Measurements from ENCODE around the gene ITGBL1. TPM values are rescaled to one million over a fixed set of nuclear protein-coding genes. Genes with fewer than 3 reads are reported as not detected.

The ITGBL1 gene
- total and polyA plus RNA-seq, 7 donors: 0.44 to 5.7 (median 1.7) TPM

DNA sequence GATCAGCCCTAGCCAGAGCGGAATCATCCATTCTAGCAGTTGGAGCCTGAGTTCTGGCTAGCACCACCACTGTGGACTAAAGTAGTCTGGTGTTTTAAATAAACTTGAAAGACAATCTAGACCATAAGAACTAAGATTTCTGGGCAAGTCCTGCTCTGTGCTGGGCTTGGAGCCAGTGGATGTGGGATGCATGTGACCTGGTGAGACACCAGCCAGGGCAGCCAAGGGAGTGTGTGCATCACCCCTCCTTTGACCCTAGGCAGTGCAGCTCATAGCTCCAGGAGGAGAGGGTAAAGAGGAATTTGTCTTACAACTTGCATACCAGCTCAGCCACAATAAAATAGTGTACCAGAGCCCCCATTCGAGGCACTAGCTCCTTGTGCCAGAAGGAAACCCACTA is 21.0 kb downstream of the ITGBL1 start:
- DNase-seq: no peak
- H3K9me3 ChIP-seq: no peaks in the 10 kb centered on the region
- H3K4me3 ChIP-seq: no peak overlapping the region
- intact Hi-C loops (cut with DNase I): loop anchor here in 1 of 2 donors (10.0 kb wide), 1 partner anchor 329 kb away; no protein-coding TSS in a partner anchor
- TF ChIP-seq, protein P1, sequence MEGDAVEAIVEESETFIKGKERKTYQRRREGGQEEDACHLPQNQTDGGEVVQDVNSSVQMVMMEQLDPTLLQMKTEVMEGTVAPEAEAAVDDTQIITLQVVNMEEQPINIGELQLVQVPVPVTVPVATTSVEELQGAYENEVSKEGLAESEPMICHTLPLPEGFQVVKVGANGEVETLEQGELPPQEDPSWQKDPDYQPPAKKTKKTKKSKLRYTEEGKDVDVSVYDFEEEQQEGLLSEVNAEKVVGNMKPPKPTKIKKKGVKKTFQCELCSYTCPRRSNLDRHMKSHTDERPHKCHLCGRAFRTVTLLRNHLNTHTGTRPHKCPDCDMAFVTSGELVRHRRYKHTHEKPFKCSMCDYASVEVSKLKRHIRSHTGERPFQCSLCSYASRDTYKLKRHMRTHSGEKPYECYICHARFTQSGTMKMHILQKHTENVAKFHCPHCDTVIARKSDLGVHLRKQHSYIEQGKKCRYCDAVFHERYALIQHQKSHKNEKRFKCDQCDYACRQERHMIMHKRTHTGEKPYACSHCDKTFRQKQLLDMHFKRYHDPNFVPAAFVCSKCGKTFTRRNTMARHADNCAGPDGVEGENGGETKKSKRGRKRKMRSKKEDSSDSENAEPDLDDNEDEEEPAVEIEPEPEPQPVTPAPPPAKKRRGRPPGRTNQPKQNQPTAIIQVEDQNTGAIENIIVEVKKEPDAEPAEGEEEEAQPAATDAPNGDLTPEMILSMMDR (IDR thresholded peaks at IDR 0.05): no peak
- 66 to 81% (median 72%) methylated on average over 2 of the region's 2 CpGs for WGBS, 3 donors
- H3K4me1 ChIP-seq: no peaks in the 10 kb centered on the region
- no peak for ATAC-seq
- H3K36me3 ChIP-seq (ENCODE audit: insufficient read depth in 1 of 2, low read depth in 1 of 2): no peaks in the 10 kb centered on the region
- no peak overlapping the region for H3K27ac ChIP-seq
- H3K27me3 ChIP-seq (ENCODE audit: insufficient read depth in 3 of 3, low read length in 2 of 3): no peaks in the 10 kb centered on the region

DNA sequence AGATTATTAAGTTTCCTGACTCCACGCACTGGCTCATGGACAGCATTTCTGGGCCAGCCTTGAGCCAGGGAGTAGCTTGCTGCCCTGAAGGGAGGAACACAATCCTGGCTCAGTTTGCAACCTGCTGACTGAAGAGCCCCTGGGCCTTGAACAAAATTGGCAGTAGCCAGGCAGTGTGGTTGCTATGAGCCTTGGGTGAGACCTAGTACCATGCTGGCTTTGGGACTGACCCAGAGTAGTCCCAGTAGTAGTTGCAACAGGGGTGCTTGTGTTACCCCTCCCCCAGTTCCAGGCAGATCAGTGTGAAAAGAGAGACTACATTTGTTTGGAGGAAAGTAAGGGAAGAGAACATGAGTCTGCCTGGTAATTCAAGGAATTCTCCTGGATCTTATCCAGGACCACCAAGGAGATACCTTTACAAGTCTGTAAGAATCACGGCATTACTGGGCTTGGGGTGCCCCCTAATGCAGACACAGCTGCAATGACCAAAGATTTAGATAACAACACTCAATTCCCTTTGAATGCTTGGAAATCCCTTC is 22.0 kb downstream of the ITGBL1 start:
- Histone ChIP-seq H3K9me3 (no peaks in the 10 kb centered on the region), H3K4me3 (no peak overlapping the region), H3K4me1 (no peaks in the 10 kb centered on the region), H3K27me3 (ENCODE audit: insufficient read depth in 3 of 3, low read length in 2 of 3) (no peaks in the 10 kb centered on the region), H3K36me3 (ENCODE audit: insufficient read depth in 1 of 2, low read depth in 1 of 2) (no peaks in the 10 kb centered on the region), H3K27ac (no peak overlapping the region)
- intact Hi-C loops (cut with DNase I): loop anchor here in 1 of 2 donors (10.0 kb wide), 1 partner anchor 330 kb away; no protein-coding TSS in a partner anchor
- no peak for ATAC-seq
- no peak for DNase-seq
- 32 to 48% (median 32%) methylated on average over 2 of the region's 2 CpGs for WGBS, 3 donors
- TF ChIP-seq, protein P1 (IDR thresholded peaks at IDR 0.05): no peak

DNA sequence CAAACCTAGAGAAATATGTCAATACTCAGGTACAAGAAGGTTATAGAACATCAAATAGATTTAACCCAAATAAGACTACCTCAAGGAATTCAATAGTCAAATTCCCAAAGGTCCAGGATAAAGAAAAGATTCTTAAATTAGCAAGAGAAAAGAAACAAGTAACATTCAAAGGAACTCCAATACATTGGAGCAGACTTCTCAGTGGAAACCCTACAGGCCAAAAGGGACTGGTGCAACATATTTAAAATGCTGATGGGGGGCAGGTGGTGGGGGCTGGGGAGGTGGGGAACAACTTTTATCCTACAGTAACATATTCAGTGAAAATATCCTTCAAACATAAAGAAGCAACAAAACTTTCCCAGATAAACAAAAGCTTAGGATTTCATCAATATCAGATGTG is 23.1 kb downstream of the ITGBL1 start:
- Histone ChIP-seq H3K4me3 (no peak overlapping the region), H3K36me3 (ENCODE audit: insufficient read depth in 1 of 2, low read depth in 1 of 2) (no peaks in the 10 kb centered on the region), H3K27ac (no peak overlapping the region), H3K27me3 (ENCODE audit: insufficient read depth in 3 of 3, low read length in 2 of 3) (no peaks in the 10 kb centered on the region), H3K9me3 (no peaks in the 10 kb centered on the region), H3K4me1 (no peaks in the 10 kb centered on the region)
- DNase-seq (no peak), ATAC-seq (no peak)
- TF ChIP-seq, protein P1 (IDR thresholded peaks at IDR 0.05): no peak
- intact Hi-C loops (cut with DNase I): loop anchor here in 1 of 2 donors (10.0 kb wide), 1 partner anchor 331 kb away; no protein-coding TSS in a partner anchor

DNA sequence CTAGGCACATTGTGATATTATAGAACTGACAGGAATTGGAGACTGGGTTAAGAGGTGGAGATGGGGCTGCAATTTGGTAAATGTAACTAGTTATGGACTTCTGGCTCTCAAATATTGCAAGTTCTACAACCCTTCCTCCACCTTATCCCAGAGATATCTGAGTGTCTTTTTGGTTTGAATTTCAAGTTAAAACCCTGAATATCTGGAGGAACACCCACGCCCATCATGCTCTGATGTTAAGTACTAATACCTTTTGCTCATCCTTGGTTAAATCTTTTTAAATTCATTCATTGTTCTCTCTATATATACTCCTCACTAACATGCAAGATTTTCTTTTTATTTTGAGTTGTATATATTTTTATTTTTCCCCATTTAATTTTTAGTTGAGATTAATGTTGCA is 28.9 kb downstream of the ITGBL1 start:
- Histone ChIP-seq H3K4me1 (no peaks in the 10 kb centered on the region), H3K9me3 (no peaks in the 10 kb centered on the region), H3K27ac (no peak overlapping the region), H3K4me3 (no peak overlapping the region), H3K36me3 (ENCODE audit: insufficient read depth in 1 of 2, low read depth in 1 of 2) (no peaks in the 10 kb centered on the region), H3K27me3 (ENCODE audit: insufficient read depth in 3 of 3, low read length in 2 of 3) (no peaks in the 10 kb centered on the region)
- TF ChIP-seq, protein P1 (IDR thresholded peaks at IDR 0.05): no peak
- intact Hi-C loops (cut with DNase I): no loop called here
- DNase-seq (no peak), ATAC-seq (no peak)
- WGBS, 3 donors: 78 to 82% (median 80%) methylated on average over 1 of the region's 1 CpG
